Fibroblast of lung (primary cell): ENCODE measurements around the gene CENPE. TPM values are rescaled to one million over a fixed set of nuclear protein-coding genes. Genes with fewer than 3 reads are reported as not detected.

Experiments used
- DNase-seq, 2 donors: peaks; one replicate each; pipeline versions ENCODE4 v3.0.0 to v3.0.0-alpha.2; 2010; ENCODE audit warnings: low read depth in 2 of 2
- H2AFZ ChIP-seq: 2 replicates; pipeline ENCODE4 v1.5.1; 2012; ENCODE audit warnings: low read length, control low read depth, inconsistent platforms
- H3K27ac ChIP-seq: 2 replicates; pipeline ENCODE4 v1.5.1; 2011; ENCODE audit warnings: low read length, control low read depth; ENCODE audit not compliant: insufficient read depth
- H3K27me3 ChIP-seq: 2 replicates; pipeline ENCODE4 v1.5.1; 2011; ENCODE audit warnings: mild to moderate bottlenecking, low read length; ENCODE audit not compliant: control insufficient read depth, insufficient read depth
- H3K36me3 ChIP-seq: 2 replicates; pipeline ENCODE4 v1.5.1; 2011; ENCODE audit warnings: low read length; ENCODE audit not compliant: control insufficient read depth, insufficient read depth
- H3K4me1 ChIP-seq: 2 replicates; pipeline ENCODE4 v1.5.1; 2011; ENCODE audit warnings: low read length; ENCODE audit not compliant: control insufficient read depth, insufficient read depth; ENCODE audit errors: extremely low read depth
- H3K4me2 ChIP-seq: 2 replicates; pipeline ENCODE4 v1.5.1; 2011; ENCODE audit warnings: low read length, control low read depth; ENCODE audit not compliant: insufficient read depth; ENCODE audit errors: extremely low read depth
- H3K4me3 ChIP-seq, 4 experiments: fragments of 200-600 bp in 1 of 4; sonication (generic) in 1 of 4; replicated peaks in 1 of 4; 2 replicates each; pipeline ENCODE4 v1.5.1; 2011 to 2016; ENCODE audit warnings: low read length in 4 of 4, low read depth in 3 of 4, mild to moderate bottlenecking in 3 of 4, control low read depth in 2 of 4, inconsistent platforms in 1 of 4, mixed read lengths in 1 of 4; ENCODE audit not compliant: insufficient read depth in 1 of 4; ENCODE audit errors: control extremely low read depth in 1 of 4
- H3K79me2 ChIP-seq: 2 replicates; pipeline ENCODE4 v1.5.1; 2012; ENCODE audit warnings: mild to moderate bottlenecking, low read length, inconsistent platforms; ENCODE audit not compliant: control insufficient read depth, insufficient read depth
- H3K9ac ChIP-seq: 2 replicates; pipeline ENCODE4 v1.5.1; 2011; ENCODE audit warnings: mild to moderate bottlenecking, low read length, control low read depth; ENCODE audit not compliant: insufficient read depth
- H3K9me3 ChIP-seq: 2 replicates; pipeline ENCODE4 v1.5.1; 2012; ENCODE audit warnings: low read depth, low read length; ENCODE audit not compliant: control insufficient read depth, insufficient read depth
- H4K20me1 ChIP-seq: 2 replicates; pipeline ENCODE4 v1.5.1; 2011; ENCODE audit warnings: low read length; ENCODE audit not compliant: control insufficient read depth, insufficient read depth; ENCODE audit errors: extremely low read depth
- CTCF ChIP-seq, 2 donors: IDR thresholded peaks in 1 of 2; conservative IDR thresholded peaks in 1 of 2; 1 replicate in 1 of 2; 2 replicates in 1 of 2; pipeline ENCODE4 v1.5.1; 2011 to 2012; ENCODE audit warnings: low read length in 2 of 2, control low read depth in 1 of 2, inconsistent platforms in 1 of 2, low read depth in 1 of 2, mild to moderate bottlenecking in 1 of 2
- EZH2 ChIP-seq: IDR thresholded peaks from 2 replicates; pipeline ENCODE4 v1.5.1; 2012; ENCODE audit warnings: low read length, control low read depth, mild to moderate bottlenecking; ENCODE audit errors: missing control alignments
- polyA plus RNA-seq, 2 donors: library from polyadenylated mRNA; depleted of rRNA in 1 of 2; stranded (reverse) in 1 of 2; unstranded in 1 of 2; fragments of >200 nt; gene quantifications; 2 replicates each; pipeline ENCODE4 v1.2.1, GENCODE V29; 2011 to 2012; ENCODE audit warnings: missing spikeins in 1 of 2
- total RNA-seq: library from RNA; depleted of rRNA; stranded (reverse); fragments of >200 nt; gene quantifications from 2 replicates; pipeline ENCODE4 v1.2.1, GENCODE V29; 2014

CENPE gene
- total and polyA plus RNA-seq, 2 donors (not counting 1 experiment from before 2014, with no cell fraction given), result 4.1 to 8.6 TPM

- H3K4me3 ChIP-seq, result no peak overlapping the region
These were observed 53.2 kb downstream of the CENPE start for GRCh38 chr4:103144926-103145325.

GRCh38 chr4:103137446-103137827, 60.7 kb downstream of the CENPE start:
- H3K79me2 ChIP-seq, result no peaks in the 10 kb centered on the region
- no peak overlapping the region for H3K27ac ChIP-seq
- no peaks in the 10 kb centered on the region for H3K9me3 ChIP-seq
- DNase-seq, result peak in 1 of 2 donors; percentile 61
- no peak overlapping the region for H3K9ac ChIP-seq
- no peak overlapping the region for H3K4me2 ChIP-seq
- H2AFZ ChIP-seq, result no peak overlapping the region
- no peaks in the 10 kb centered on the region for H4K20me1 ChIP-seq
- TF ChIP-seq CTCF (conservative IDR thresholded peaks at IDR 0.05 in 1 of 2, IDR thresholded peaks at IDR 0.05 in 1 of 2; ENCODE audit: low read depth in 1 of 2, low read length in 2 of 2), result no peak
- TF ChIP-seq EZH2, result no peak
- H3K27me3 ChIP-seq, result no peaks in the 10 kb centered on the region
- no peak overlapping the region for H3K4me3 ChIP-seq
- H3K4me1 ChIP-seq, result peaks cover 2% of the 10 kb centered on the region
- peaks cover 3% of the 10 kb centered on the region for H3K36me3 ChIP-seq

More at GRCh38 chr4:103144926-103145325, 53.2 kb downstream of the CENPE start:
- no peak overlapping the region for H2AFZ ChIP-seq
- no peak overlapping the region for H3K4me2 ChIP-seq
- H3K27ac ChIP-seq, result no peak overlapping the region
- TF ChIP-seq CTCF (conservative IDR thresholded peaks at IDR 0.05 in 1 of 2, IDR thresholded peaks at IDR 0.05 in 1 of 2; ENCODE audit: low read depth in 1 of 2, low read length in 2 of 2), result no peak
- TF ChIP-seq EZH2, result no peak
- no peaks in the 10 kb centered on the region for H3K27me3 ChIP-seq
- no peaks in the 10 kb centered on the region for H3K9me3 ChIP-seq
- no peaks in the 10 kb centered on the region for H3K79me2 ChIP-seq
- H3K9ac ChIP-seq, result no peak overlapping the region
- peaks cover 6% of the 10 kb centered on the region for H3K36me3 ChIP-seq
- DNase-seq, result no peak
- H3K4me1 ChIP-seq, result no peaks in the 10 kb centered on the region
- no peaks in the 10 kb centered on the region for H4K20me1 ChIP-seq

DNA sequence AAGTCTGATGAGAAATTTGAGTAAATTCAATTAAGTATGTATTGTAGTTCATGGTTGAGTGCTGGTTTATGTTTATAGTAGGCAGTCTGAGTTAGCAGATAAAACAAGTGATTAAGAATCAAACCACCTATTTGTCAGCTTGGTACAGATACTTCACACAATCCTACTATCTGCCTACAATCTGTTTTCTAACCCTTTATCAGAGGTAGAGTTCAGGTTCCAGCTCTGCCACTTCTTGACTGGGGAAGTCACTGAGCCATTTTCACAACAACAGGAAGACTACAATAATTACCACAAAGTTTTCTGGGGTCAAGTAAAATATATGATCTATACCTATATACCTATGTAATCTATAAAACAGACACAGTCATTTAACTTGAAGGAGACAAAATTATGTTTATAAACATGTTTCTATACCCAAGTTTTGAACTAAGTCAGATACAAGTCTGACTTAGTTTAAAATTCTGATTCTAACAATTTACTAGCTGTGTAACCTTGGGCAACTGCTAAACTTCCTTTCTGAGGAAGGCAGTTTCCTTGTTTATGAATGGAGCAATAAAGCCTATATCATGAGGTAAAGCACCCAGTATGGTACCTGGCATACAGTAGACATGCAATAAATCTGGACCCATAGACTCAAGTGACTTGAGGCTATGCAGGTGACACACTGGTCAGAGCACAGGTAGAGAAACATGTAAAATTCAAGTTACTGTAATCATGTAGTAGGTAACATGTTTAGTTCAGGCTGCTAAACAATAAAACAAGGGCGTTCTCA, 61.3 kb downstream of the CENPE start:
- Histone ChIP-seq H3K27ac (no peak overlapping the region), H3K4me2 (no peak overlapping the region), H3K4me3 (no peak overlapping the region), H3K79me2 (no peaks in the 10 kb centered on the region), H4K20me1 (no peaks in the 10 kb centered on the region), H3K4me1 (peaks cover 2% of the 10 kb centered on the region), H2AFZ (no peak overlapping the region), H3K36me3 (peaks cover 3% of the 10 kb centered on the region), H3K9ac (no peak overlapping the region), H3K9me3 (no peaks in the 10 kb centered on the region), H3K27me3 (no peaks in the 10 kb centered on the region)
- TF ChIP-seq EZH2 (no peak), CTCF (conservative IDR thresholded peaks at IDR 0.05 in 1 of 2, IDR thresholded peaks at IDR 0.05 in 1 of 2; ENCODE audit: low read depth in 1 of 2, low read length in 2 of 2) (no peak)
- no peak for DNase-seq
